ENCODE data around the gene CCDC88A.
"Not testable (repeated sequence)": the region's sequence is repeated elsewhere in the genome, so short reads cannot be mapped to it uniquely, and the experiment has no call there.

CCDC88A gene

GRCh38 chr2:55365303-55365702 is 54.4 kb downstream of the CCDC88A start:
- Mint-ChIP-seq H3K9me3 (no peaks in the 10 kb centered on the region), H3K4me3 (no peak overlapping the region), H3K27me3 (no peaks in the 10 kb centered on the region), H3K4me1 (no peaks in the 10 kb centered on the region), H3K27ac (no peak overlapping the region)
- ATAC-seq (no peak), DNase-seq (no peak)

GRCh38 chr2:55364189-55365055 is 55.2 kb downstream of the CCDC88A start:
- Mint-ChIP-seq H3K4me1 (no peaks in the 10 kb centered on the region), H3K9me3 (no peaks in the 10 kb centered on the region), H3K27ac (no peak overlapping the region), H3K4me3 (no peak overlapping the region), H3K27me3 (no peaks in the 10 kb centered on the region)
- DNase-seq (no peak), ATAC-seq (no peak)

- Mint-ChIP-seq H3K4me1 (no peaks in the 10 kb centered on the region), H3K27me3 (no peaks in the 10 kb centered on the region), H3K4me3 (no peak overlapping the region), H3K27ac (no peak overlapping the region), H3K9me3 (no peaks in the 10 kb centered on the region)
- DNase-seq (no peak), ATAC-seq (no peak)
Measured at GRCh38 chr2:55363636-55364035, 56.0 kb downstream of the CCDC88A start.

- no peak for DNase-seq
- Mint-ChIP-seq H3K4me1 (no peaks in the 10 kb centered on the region), H3K27ac (no peak overlapping the region), H3K27me3 (no peaks in the 10 kb centered on the region), H3K9me3 (no peaks in the 10 kb centered on the region), H3K4me3 (no peak overlapping the region)
- no peak for ATAC-seq
Measured at GRCh38 chr2:55361465-55362189, 58.0 kb downstream of the CCDC88A start.

GRCh38 chr2:55358451-55358850 is 61.2 kb downstream of the CCDC88A start:
- ATAC-seq (no peak), DNase-seq (no peak)
- no peaks in the 10 kb centered on the region for H3K27me3 Mint-ChIP-seq
- H3K4me3 Mint-ChIP-seq, result no peak overlapping the region
- H3K9me3 Mint-ChIP-seq, result no peaks in the 10 kb centered on the region
- no peaks in the 10 kb centered on the region for H3K4me1 Mint-ChIP-seq
- no peak overlapping the region for H3K27ac Mint-ChIP-seq

GRCh38 chr2:55357927-55358326 is 61.7 kb downstream of the CCDC88A start:
- no peaks in the 10 kb centered on the region for H3K9me3 Mint-ChIP-seq
- no peak for DNase-seq
- no peak overlapping the region for H3K4me3 Mint-ChIP-seq
- no peak overlapping the region for H3K27ac Mint-ChIP-seq
- H3K4me1 Mint-ChIP-seq, result no peaks in the 10 kb centered on the region
- no peaks in the 10 kb centered on the region for H3K27me3 Mint-ChIP-seq
- no peak for ATAC-seq

GRCh38 chr2:55357164-55357563 is 62.5 kb downstream of the CCDC88A start:
- ATAC-seq (no peak), DNase-seq (no peak)
- Mint-ChIP-seq H3K4me3 (no peak overlapping the region), H3K27ac (no peak overlapping the region), H3K27me3 (no peaks in the 10 kb centered on the region), H3K4me1 (no peaks in the 10 kb centered on the region), H3K9me3 (no peaks in the 10 kb centered on the region)

GRCh38 chr2:55356136-55356535 is 63.5 kb downstream of the CCDC88A start:
- not testable (repeated sequence) for H3K4me1 Mint-ChIP-seq, ATAC-seq, DNase-seq, H3K9me3 Mint-ChIP-seq, H3K27ac Mint-ChIP-seq, H3K27me3 Mint-ChIP-seq, H3K4me3 Mint-ChIP-seq

GRCh38 chr2:55355451-55355850 is 64.2 kb downstream of the CCDC88A start:
- H3K27ac Mint-ChIP-seq, result no peak overlapping the region
- no peaks in the 10 kb centered on the region for H3K27me3 Mint-ChIP-seq
- no peak for DNase-seq
- ATAC-seq, result no peak
- no peak overlapping the region for H3K4me3 Mint-ChIP-seq
- H3K9me3 Mint-ChIP-seq, result no peaks in the 10 kb centered on the region
- no peaks in the 10 kb centered on the region for H3K4me1 Mint-ChIP-seq

- DNase-seq (no peak), ATAC-seq (no peak)
- no peaks in the 10 kb centered on the region for H3K4me1 Mint-ChIP-seq
- H3K9me3 Mint-ChIP-seq, result no peaks in the 10 kb centered on the region
- H3K4me3 Mint-ChIP-seq, result no peak overlapping the region
- no peaks in the 10 kb centered on the region for H3K27me3 Mint-ChIP-seq
- H3K27ac Mint-ChIP-seq, result no peak overlapping the region
Measured at GRCh38 chr2:55351672-55352071, 68.0 kb downstream of the CCDC88A start.

GRCh38 chr2:55345064-55345463 is 74.6 kb downstream of the CCDC88A start:
- no peak overlapping the region for H3K4me3 Mint-ChIP-seq
- ATAC-seq (no peak), DNase-seq (no peak)
- H3K9me3 Mint-ChIP-seq, result no peaks in the 10 kb centered on the region
- no peaks in the 10 kb centered on the region for H3K4me1 Mint-ChIP-seq
- no peaks in the 10 kb centered on the region for H3K27me3 Mint-ChIP-seq
- peak overlapping the region in 1 of 2 donors; percentile 7 for H3K27ac Mint-ChIP-seq

- Mint-ChIP-seq H3K27me3 (no peaks in the 10 kb centered on the region), H3K9me3 (no peaks in the 10 kb centered on the region), H3K4me1 (no peaks in the 10 kb centered on the region), H3K27ac (no peak overlapping the region), H3K4me3 (no peak overlapping the region)
- no peak for DNase-seq
- ATAC-seq, result no peak
Measured at GRCh38 chr2:55338268-55338667, 81.4 kb downstream of the CCDC88A start.

GRCh38 chr2:55334728-55335127 is 84.9 kb downstream of the CCDC88A start:
- DNase-seq (no peak), ATAC-seq (no peak)
- no peaks in the 10 kb centered on the region for H3K9me3 Mint-ChIP-seq
- no peak overlapping the region for H3K4me3 Mint-ChIP-seq
- H3K4me1 Mint-ChIP-seq, result no peaks in the 10 kb centered on the region
- no peaks in the 10 kb centered on the region for H3K27me3 Mint-ChIP-seq
- H3K27ac Mint-ChIP-seq, result no peak overlapping the region

- H3K4me3 Mint-ChIP-seq, result no peak overlapping the region
- ATAC-seq (no peak), DNase-seq (no peak)
- peaks cover 0 to 7% of the 10 kb centered on the region in 2 donors for H3K9me3 Mint-ChIP-seq
- H3K27me3 Mint-ChIP-seq, result no peaks in the 10 kb centered on the region
- H3K4me1 Mint-ChIP-seq, result no peaks in the 10 kb centered on the region
- H3K27ac Mint-ChIP-seq, result no peak overlapping the region
Measured at GRCh38 chr2:55330541-55331297, 88.9 kb downstream of the CCDC88A start.

- H3K9me3 Mint-ChIP-seq, result peaks cover 0 to 7% of the 10 kb centered on the region in 2 donors
- H3K27ac Mint-ChIP-seq, result no peak overlapping the region
- no peak for ATAC-seq
- H3K4me3 Mint-ChIP-seq, result no peak overlapping the region
- no peaks in the 10 kb centered on the region for H3K4me1 Mint-ChIP-seq
- no peak for DNase-seq
- no peaks in the 10 kb centered on the region for H3K27me3 Mint-ChIP-seq
Measured at GRCh38 chr2:55327470-55328230, 92.0 kb downstream of the CCDC88A start.

All from stimulated activated naive CD8-positive, alpha-beta T cell treated with anti-CD3 and anti-CD28 coated beads, Interleukin-15, amount 100 ng/mL, for 72 hours (primary cell).